Retinal pigment epithelial cell (primary cell): ENCODE data around the gene FSTL4.

ENCODE experiments used
- DNase-seq: peaks from one replicate; pipeline ENCODE4 v3.0.0-alpha.2; 2010; ENCODE audit warnings: low read depth
- H3K4me3 ChIP-seq: 2 replicates; pipeline ENCODE4 v1.5.1; 2011; ENCODE audit warnings: mild to moderate bottlenecking, low read length, control low read depth, moderate library complexity
- TF ChIP-seq, protein P1 (sequence below): conservative IDR thresholded peaks from 2 replicates; pipeline ENCODE4 v1.5.1; 2011; ENCODE audit warnings: low read depth, low read length, control low read depth, inconsistent platforms

FSTL4 gene

DNA sequence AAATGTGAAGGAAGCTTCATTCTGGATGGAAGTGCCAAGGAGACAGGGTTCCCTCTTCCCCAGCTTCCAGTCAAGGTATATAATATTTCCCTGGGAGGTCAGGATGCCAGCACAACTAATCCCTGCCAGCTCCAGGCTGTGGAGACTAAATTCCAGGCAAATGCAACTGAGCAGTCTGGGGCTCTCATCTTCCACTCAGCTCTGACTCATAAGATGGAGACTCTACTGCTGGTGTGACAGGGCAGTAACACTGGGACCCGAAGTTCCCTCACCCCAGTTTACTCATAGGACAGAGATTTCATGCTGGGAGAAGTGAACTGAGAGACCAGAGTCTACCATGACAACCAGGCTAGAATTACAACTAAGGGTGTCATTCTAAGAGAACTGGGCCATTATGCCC, 235.4 kb downstream of the FSTL4 start:
- H3K4me3 ChIP-seq: no peak overlapping the region
- TF ChIP-seq, protein P1, sequence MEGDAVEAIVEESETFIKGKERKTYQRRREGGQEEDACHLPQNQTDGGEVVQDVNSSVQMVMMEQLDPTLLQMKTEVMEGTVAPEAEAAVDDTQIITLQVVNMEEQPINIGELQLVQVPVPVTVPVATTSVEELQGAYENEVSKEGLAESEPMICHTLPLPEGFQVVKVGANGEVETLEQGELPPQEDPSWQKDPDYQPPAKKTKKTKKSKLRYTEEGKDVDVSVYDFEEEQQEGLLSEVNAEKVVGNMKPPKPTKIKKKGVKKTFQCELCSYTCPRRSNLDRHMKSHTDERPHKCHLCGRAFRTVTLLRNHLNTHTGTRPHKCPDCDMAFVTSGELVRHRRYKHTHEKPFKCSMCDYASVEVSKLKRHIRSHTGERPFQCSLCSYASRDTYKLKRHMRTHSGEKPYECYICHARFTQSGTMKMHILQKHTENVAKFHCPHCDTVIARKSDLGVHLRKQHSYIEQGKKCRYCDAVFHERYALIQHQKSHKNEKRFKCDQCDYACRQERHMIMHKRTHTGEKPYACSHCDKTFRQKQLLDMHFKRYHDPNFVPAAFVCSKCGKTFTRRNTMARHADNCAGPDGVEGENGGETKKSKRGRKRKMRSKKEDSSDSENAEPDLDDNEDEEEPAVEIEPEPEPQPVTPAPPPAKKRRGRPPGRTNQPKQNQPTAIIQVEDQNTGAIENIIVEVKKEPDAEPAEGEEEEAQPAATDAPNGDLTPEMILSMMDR: no peak
- DNase-seq: no peak

DNA sequence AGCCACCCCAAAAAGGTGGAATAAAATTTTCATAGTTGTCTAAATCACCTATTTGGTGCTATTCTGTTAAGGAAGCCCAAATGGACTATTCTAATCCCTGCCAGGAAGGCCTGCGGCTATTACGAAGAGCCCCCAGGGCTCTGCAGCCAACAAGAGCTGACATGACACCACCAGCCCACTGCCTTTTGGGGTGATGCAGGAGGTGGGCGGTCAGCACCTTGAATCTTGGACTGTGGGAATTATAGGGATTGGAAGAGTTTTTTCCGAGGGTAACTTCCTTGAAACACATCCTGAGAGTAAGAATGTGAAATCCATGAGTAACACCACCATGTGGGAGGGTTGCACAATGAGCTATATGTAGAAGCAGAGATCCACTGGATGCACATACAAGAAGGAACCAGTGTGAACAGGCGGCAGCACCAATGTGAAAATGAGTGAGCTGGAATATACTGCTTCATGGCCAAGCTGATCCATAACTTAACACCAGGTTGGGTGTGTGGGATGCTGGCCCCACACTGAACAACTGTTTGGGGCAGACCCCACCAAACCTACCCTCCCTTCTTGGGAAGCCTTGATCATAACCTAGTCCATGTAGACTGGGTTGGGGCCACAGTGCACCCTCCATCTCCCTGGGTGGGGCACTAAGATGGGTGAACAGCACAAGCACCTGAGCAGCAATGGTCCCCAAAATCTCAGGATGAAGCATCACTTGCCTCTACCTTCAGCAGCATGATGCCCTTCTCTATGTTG, 239.0 kb downstream of the FSTL4 start:
- no peak overlapping the region for H3K4me3 ChIP-seq
- DNase-seq: no peak
- TF ChIP-seq, protein P1: no peak

DNA sequence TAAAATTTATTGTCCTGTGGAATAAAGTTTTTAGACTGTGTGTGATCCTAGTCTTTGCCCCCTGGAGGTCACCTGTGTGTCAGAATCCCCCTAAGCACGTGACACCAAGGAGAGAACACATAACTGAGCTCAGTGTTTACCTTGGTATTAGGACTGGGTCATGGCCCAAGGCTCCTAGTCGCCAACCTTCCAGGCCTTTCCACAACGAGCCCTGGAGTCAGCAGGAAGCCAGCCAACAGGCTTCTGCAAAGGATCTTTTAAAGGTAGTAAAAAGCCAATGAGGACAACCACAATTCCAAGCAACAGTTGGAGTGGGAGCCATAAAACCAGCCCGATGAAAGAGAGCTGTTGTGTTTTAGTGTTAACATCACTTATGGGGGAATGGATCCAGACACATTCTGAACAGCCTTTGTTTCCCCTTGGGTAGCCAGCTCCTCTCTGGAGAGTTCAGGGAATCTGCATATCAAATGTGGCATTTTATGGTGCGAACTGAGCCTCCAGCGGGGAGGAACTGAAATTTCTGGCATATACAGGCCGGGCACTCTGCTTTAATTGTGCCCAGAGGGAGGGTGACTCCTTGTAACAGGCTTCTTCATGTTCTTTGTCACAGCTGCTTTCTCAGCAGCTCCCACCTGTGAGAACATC, 239.9 kb downstream of the FSTL4 start:
- no peak for DNase-seq
- TF ChIP-seq, protein P1: no peak
- no peak overlapping the region for H3K4me3 ChIP-seq

DNA sequence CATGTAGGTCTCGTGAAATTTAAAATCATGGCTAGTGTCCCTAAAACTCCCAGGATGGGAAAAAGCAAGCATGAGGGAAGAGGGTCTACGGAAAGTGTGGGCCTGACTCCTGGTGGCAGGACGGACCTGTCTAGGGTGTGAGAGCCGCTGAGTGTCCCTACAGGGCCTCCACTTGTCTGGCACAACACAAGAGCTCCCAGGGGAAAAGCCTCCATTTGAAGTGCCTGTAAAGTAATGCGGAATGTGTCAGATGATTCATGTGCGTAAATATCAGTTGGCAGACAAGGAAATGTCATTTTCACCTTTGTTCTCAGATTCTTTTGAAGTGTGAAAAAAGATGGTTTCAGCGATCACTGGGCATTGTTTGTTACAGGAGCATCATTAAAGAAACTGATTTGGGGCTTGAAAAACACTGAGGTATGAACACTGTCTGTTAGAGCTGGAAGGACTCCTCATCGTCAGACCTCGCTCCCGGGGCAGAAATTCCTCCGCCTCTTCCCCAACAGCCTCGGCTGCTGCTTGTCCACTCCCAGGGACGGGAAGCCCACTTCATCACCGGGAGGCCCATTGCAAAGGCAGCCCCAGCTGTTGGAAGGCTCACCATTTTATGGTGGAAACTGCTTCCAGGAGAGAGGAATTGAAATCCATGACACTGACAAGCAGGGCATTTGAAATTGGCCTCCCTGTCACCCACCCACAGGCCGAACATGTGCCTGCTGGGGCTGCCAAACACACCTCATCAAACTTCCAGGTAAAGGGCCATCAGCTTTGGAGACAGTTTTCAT, 240.8 kb downstream of the FSTL4 start:
- no peak for DNase-seq
- TF ChIP-seq, protein P1: no peak
- no peak overlapping the region for H3K4me3 ChIP-seq

DNA sequence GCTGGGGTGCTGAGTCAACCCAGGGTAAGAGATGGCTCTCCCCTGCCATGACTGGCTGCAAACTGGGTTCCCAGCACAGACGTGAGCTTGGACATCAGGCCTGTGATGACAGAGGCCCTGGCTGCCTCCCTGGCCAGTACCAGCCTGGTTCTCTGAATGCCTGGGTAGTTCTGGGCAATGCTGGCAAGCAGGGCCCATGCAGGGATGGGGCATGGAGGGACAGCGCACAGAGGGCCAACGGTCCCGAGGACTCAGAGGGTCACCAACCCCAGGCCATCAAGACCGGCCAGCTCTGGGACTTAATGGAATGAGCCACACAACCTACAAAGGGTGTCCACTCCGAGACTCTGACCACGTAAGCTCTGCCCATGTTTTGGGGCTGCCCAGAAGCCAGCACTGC, 241.4 kb downstream of the FSTL4 start:
- no peak for DNase-seq
- TF ChIP-seq, protein P1: no peak

DNA sequence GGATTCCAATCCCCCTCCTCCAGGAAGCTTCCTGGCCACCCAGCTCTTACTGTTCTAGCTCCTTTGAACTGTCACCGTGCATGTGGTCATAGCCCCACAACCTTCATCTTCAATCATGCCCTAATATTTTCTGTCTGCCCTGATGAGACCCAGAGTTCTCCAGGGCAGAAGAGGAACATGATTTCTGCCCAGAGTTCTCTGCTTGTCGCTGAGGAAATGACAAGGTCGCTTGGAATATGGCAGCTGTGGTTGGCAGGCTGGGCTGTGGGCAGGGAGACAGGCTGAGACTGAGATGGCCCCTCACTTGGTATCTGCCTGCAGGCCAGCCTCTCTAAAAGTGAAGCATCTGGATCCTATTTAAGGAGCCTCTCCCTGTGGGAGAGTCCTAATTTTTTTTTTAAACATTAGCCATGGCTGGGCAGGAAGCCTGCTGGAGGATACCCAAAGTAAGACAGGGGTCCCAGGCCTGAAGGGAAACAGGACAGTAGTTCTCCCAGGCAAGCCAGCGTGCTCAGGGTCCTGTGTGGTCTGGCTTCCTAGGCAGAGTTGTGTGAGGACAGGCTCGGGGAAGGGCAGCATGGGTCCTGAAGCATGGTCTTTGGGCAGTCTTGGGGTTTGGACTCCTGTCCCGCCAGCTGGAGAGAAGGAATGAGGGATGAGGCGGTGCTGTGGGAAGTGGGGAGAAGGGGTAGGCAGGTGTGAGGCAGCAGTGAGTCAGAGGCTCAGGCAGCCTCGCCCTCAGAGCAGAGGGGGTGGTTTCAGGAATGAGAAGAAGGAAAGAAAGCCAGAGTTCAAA, 242.1 kb downstream of the FSTL4 start:
- TF ChIP-seq, protein P1: no peak
- no peak for DNase-seq
- H3K4me3 ChIP-seq: no peak overlapping the region

More for the DNA sequence above, 241.4 kb downstream of the FSTL4 start:
- H3K4me3 ChIP-seq: no peak overlapping the region
